SK-N-SH (cell line): ENCODE data around the gene TPSB2.

Experiments used
- JUND ChIP-seq: IDR thresholded peaks from 2 replicates; pipeline ENCODE4 v1.4.0; 2012
- RAD21 ChIP-seq: IDR thresholded peaks from 2 replicates; pipeline ENCODE4 v1.6.1; 2012; ENCODE audit warnings: mild to moderate bottlenecking, low read length
- TF ChIP-seq, protein P1 (sequence below): fragments of 200-600 bp; sonication (generic); IDR thresholded peaks from 2 replicates; pipeline ENCODE4 v1.6.1; 2017; ENCODE audit warnings: antibody characterized with exemption, mild to moderate bottlenecking, moderate library complexity
- TF ChIP-seq, protein P2 (sequence below): fragments of 150-350 bp; IDR thresholded peaks from 2 replicates; pipeline ENCODE4 v1.6.1; 2016; ENCODE audit warnings: mild to moderate bottlenecking, low read depth, low read length

DNA sequence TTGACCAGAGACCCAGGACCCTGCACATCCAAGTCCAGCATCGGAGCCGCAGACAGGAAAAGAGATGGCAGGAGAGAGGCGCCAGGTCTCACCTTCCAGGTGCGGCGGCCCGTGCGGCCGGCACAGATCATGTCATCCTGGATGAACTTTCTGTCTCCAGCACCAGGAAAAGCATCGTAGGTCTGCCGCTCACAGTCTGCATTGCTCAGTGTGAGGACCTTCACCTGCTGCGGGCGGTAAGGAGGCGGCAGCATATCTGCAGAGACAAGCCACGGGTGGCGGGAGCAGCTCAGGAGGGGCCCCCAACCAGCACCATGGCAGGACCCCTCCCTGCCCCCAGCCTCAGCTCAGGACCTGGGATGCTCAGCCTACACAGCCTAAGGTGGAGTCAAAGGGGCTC, 43.8 kb upstream of the TPSB2 start:
- TF ChIP-seq, protein P1, sequence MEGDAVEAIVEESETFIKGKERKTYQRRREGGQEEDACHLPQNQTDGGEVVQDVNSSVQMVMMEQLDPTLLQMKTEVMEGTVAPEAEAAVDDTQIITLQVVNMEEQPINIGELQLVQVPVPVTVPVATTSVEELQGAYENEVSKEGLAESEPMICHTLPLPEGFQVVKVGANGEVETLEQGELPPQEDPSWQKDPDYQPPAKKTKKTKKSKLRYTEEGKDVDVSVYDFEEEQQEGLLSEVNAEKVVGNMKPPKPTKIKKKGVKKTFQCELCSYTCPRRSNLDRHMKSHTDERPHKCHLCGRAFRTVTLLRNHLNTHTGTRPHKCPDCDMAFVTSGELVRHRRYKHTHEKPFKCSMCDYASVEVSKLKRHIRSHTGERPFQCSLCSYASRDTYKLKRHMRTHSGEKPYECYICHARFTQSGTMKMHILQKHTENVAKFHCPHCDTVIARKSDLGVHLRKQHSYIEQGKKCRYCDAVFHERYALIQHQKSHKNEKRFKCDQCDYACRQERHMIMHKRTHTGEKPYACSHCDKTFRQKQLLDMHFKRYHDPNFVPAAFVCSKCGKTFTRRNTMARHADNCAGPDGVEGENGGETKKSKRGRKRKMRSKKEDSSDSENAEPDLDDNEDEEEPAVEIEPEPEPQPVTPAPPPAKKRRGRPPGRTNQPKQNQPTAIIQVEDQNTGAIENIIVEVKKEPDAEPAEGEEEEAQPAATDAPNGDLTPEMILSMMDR: no peak
- TF ChIP-seq RAD21 (no peak), JUND (no peak)
- TF ChIP-seq, protein P2, sequence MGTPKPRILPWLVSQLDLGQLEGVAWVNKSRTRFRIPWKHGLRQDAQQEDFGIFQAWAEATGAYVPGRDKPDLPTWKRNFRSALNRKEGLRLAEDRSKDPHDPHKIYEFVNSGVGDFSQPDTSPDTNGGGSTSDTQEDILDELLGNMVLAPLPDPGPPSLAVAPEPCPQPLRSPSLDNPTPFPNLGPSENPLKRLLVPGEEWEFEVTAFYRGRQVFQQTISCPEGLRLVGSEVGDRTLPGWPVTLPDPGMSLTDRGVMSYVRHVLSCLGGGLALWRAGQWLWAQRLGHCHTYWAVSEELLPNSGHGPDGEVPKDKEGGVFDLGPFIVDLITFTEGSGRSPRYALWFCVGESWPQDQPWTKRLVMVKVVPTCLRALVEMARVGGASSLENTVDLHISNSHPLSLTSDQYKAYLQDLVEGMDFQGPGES: no peak
